Stomach smooth muscle (tissue), 2 donors: ENCODE measurements around the gene OLFML3.

Experiments used
- H3K27ac ChIP-seq: one replicate; pipeline ENCODE4 v1.7.0; 2013; ENCODE audit warnings: mild to moderate bottlenecking, low read length, inconsistent platforms
- H3K27me3 ChIP-seq, 2 donors: one replicate each; pipeline ENCODE4 v1.7.0; 2013; ENCODE audit warnings: low read length in 2 of 2; ENCODE audit not compliant: insufficient read depth in 2 of 2, control insufficient read depth in 1 of 2
- H3K36me3 ChIP-seq, 2 donors: one replicate each; pipeline ENCODE4 v1.7.0; 2013; ENCODE audit warnings: low read length in 2 of 2; ENCODE audit not compliant: control insufficient read depth in 2 of 2, insufficient read depth in 2 of 2
- H3K4me1 ChIP-seq: one replicate; pipeline ENCODE4 v1.7.0; 2013; ENCODE audit warnings: low read length; ENCODE audit not compliant: control insufficient read depth, insufficient read depth
- H3K4me3 ChIP-seq, 2 donors: one replicate each; pipeline ENCODE4 v1.7.0; 2013; ENCODE audit warnings: low read length in 2 of 2
- H3K9ac ChIP-seq, 2 donors: one replicate each; pipeline ENCODE4 v1.7.0; 2013; ENCODE audit warnings: low read length in 2 of 2, mild to moderate bottlenecking in 1 of 2
- H3K9me3 ChIP-seq, 2 donors: one replicate each; pipeline ENCODE4 v1.7.0; 2013; ENCODE audit warnings: low read length in 2 of 2; ENCODE audit not compliant: control insufficient read depth in 2 of 2
- donor health status: healthy.
- donor health status: Pancreatic carcinoma.

The OLFML3 gene

GRCh38 chr1:113950908-113951307, 28.4 kb upstream of the OLFML3 start:
- Histone ChIP-seq H3K9ac (no peak overlapping the region), H3K4me3 (no peak overlapping the region), H3K27ac (no peak overlapping the region), H3K9me3 (no peaks in the 10 kb centered on the region), H3K36me3 (peaks cover 0 to 11% of the 10 kb centered on the region in 2 donors), H3K27me3 (no peaks in the 10 kb centered on the region), H3K4me1 (peaks cover 16% of the 10 kb centered on the region)

- Histone ChIP-seq H3K9ac (no peak overlapping the region), H3K4me3 (no peak overlapping the region), H3K9me3 (no peaks in the 10 kb centered on the region), H3K4me1 (peaks cover 14% of the 10 kb centered on the region), H3K27ac (no peak overlapping the region), H3K36me3 (peaks cover 4 to 16% of the 10 kb centered on the region in 2 donors), H3K27me3 (no peaks in the 10 kb centered on the region)
Observed at GRCh38 chr1:113951719-113952118, 27.6 kb upstream of the OLFML3 start.

- H3K9me3 ChIP-seq = no peaks in the 10 kb centered on the region
- H3K27ac ChIP-seq = no peak overlapping the region
- no peaks in the 10 kb centered on the region for H3K4me1 ChIP-seq
- H3K9ac ChIP-seq = no peak overlapping the region
- H3K27me3 ChIP-seq = no peaks in the 10 kb centered on the region
- peaks cover 15 to 37% of the 10 kb centered on the region in 2 donors for H3K36me3 ChIP-seq
- no peak overlapping the region for H3K4me3 ChIP-seq
Observed at GRCh38 chr1:113957984-113958383, 21.3 kb upstream of the OLFML3 start.

GRCh38 chr1:113958691-113959090, 20.6 kb upstream of the OLFML3 start:
- H3K36me3 ChIP-seq = peaks cover 21 to 41% of the 10 kb centered on the region in 2 donors

GRCh38 chr1:113963281-113963906, 15.9 kb upstream of the OLFML3 start:
- Histone ChIP-seq H3K9ac (no peak overlapping the region), H3K27me3 (no peaks in the 10 kb centered on the region), H3K9me3 (no peaks in the 10 kb centered on the region), H3K4me3 (no peak overlapping the region), H3K4me1 (no peaks in the 10 kb centered on the region), H3K36me3 (peaks cover 24 to 28% of the 10 kb centered on the region in 2 donors), H3K27ac (no peak overlapping the region)

More at GRCh38 chr1:113958691-113959090, 20.6 kb upstream of the OLFML3 start:
- Histone ChIP-seq H3K4me1 (no peaks in the 10 kb centered on the region), H3K9me3 (no peaks in the 10 kb centered on the region), H3K4me3 (no peak overlapping the region), H3K27ac (no peak overlapping the region), H3K9ac (no peak overlapping the region), H3K27me3 (no peaks in the 10 kb centered on the region)

GRCh38 chr1:113965703-113966412, 13.4 kb upstream of the OLFML3 start:
- Histone ChIP-seq H3K9me3 (no peaks in the 10 kb centered on the region), H3K4me1 (no peaks in the 10 kb centered on the region), H3K27me3 (no peaks in the 10 kb centered on the region), H3K27ac (no peak overlapping the region), H3K9ac (no peak overlapping the region), H3K4me3 (no peak overlapping the region), H3K36me3 (peaks cover 45 to 47% of the 10 kb centered on the region in 2 donors)

GRCh38 chr1:113972954-113973353, 6.3 kb upstream of the OLFML3 start:
- H3K36me3 ChIP-seq = peaks cover 50 to 56% of the 10 kb centered on the region in 2 donors
- H3K27ac ChIP-seq = no peak overlapping the region
- H3K9me3 ChIP-seq = no peaks in the 10 kb centered on the region
- peaks cover 6% of the 10 kb centered on the region for H3K4me1 ChIP-seq
- H3K9ac ChIP-seq = no peak overlapping the region
- H3K27me3 ChIP-seq = no peaks in the 10 kb centered on the region
- no peak overlapping the region for H3K4me3 ChIP-seq

GRCh38 chr1:113975211-113975895, 3.9 kb upstream of the OLFML3 start:
- H3K27me3 ChIP-seq = no peaks in the 10 kb centered on the region
- no peak overlapping the region for H3K9ac ChIP-seq
- no peak overlapping the region for H3K27ac ChIP-seq
- H3K4me1 ChIP-seq = peaks cover 25% of the 10 kb centered on the region
- no peaks in the 10 kb centered on the region for H3K9me3 ChIP-seq
- peaks cover 28 to 35% of the 10 kb centered on the region in 2 donors for H3K36me3 ChIP-seq
- H3K4me3 ChIP-seq = no peak overlapping the region

- peaks cover 39% of the 10 kb centered on the region for H3K4me1 ChIP-seq
- H3K4me3 ChIP-seq = no peak overlapping the region
- no peaks in the 10 kb centered on the region for H3K9me3 ChIP-seq
- no peaks in the 10 kb centered on the region for H3K27me3 ChIP-seq
- H3K36me3 ChIP-seq = peaks cover 17 to 27% of the 10 kb centered on the region in 2 donors
- H3K27ac ChIP-seq = no peak overlapping the region
- H3K9ac ChIP-seq = peak overlapping the region; percentile 27 to 30
Observed at GRCh38 chr1:113976609-113977278, 2.5 kb upstream of the OLFML3 start.

- Histone ChIP-seq H3K36me3 (peaks cover 8 to 16% of the 10 kb centered on the region in 2 donors), H3K4me1 (peaks cover 51% of the 10 kb centered on the region), H3K27me3 (no peaks in the 10 kb centered on the region), H3K9me3 (no peaks in the 10 kb centered on the region), H3K27ac (peak overlapping the region; percentile 95), H3K4me3 (no peak overlapping the region), H3K9ac (peak overlapping the region; percentile 29 to 56)
Observed at GRCh38 chr1:113977906-113978305, 1.4 kb upstream of the OLFML3 start.
